Body of pancreas (tissue), 4 donors: Measurements from ENCODE around the gene ZNF264.

Experiments
- POLR2A ChIP-seq, 3 donors: fragments of 450-650 bp; IDR thresholded peaks; one replicate each; pipeline ENCODE4 v1.6.1; 2016; ENCODE audit warnings: antibody characterized with exemption in 3 of 3, mild to moderate bottlenecking in 2 of 3
- TF ChIP-seq, protein P1 (sequence below), 7 experiments: fragments of 450-650 bp in 4 of 7; fragments of 200-600 bp in 3 of 7; sonication (generic) in 3 of 7; IDR thresholded peaks; one replicate each; pipeline ENCODE4 v1.5.1; 2016 to 2019; ENCODE audit warnings: antibody characterized with exemption in 7 of 7

DNA sequence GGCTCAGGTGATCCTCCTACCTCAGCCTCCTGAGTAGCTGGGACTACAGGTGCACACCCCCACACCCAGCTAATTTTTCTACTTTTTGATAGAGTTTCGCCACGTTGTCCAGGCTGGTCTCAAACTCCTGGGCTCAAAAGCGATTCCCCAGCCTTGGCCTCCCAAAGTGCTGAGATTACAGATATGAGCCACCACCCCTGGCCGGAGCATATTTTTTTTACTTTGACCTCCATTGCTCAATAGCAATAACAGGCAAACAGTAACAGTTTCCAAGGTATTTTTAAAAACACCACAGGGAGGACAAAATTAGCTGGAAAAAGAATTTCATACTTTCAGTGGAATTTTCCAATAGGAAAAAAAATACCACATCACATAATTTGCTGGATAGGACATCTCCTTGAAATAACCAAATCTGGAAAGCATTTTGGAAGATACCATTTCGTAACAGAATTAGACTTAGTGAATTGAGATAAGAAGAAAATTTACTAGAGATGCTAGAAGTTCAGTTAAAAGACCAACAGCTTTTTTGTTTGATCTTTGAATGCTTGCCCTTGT lies 29.2 kb upstream of the ZNF264 start:
- TF ChIP-seq, protein P1, sequence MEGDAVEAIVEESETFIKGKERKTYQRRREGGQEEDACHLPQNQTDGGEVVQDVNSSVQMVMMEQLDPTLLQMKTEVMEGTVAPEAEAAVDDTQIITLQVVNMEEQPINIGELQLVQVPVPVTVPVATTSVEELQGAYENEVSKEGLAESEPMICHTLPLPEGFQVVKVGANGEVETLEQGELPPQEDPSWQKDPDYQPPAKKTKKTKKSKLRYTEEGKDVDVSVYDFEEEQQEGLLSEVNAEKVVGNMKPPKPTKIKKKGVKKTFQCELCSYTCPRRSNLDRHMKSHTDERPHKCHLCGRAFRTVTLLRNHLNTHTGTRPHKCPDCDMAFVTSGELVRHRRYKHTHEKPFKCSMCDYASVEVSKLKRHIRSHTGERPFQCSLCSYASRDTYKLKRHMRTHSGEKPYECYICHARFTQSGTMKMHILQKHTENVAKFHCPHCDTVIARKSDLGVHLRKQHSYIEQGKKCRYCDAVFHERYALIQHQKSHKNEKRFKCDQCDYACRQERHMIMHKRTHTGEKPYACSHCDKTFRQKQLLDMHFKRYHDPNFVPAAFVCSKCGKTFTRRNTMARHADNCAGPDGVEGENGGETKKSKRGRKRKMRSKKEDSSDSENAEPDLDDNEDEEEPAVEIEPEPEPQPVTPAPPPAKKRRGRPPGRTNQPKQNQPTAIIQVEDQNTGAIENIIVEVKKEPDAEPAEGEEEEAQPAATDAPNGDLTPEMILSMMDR (IDR thresholded peaks at IDR 0.05) = no peak
- no peak for TF ChIP-seq POLR2A (IDR thresholded peaks at IDR 0.05)
